Amygdala (tissue), 56 donors: ENCODE measurements around the gene NUP54.

ENCODE experiments used
- DNase-seq, 56 donors: peaks; one replicate each; lab custom pipeline; 2025; lab: John Stamatoyannopoulos, UW

NUP54 gene, protein sequence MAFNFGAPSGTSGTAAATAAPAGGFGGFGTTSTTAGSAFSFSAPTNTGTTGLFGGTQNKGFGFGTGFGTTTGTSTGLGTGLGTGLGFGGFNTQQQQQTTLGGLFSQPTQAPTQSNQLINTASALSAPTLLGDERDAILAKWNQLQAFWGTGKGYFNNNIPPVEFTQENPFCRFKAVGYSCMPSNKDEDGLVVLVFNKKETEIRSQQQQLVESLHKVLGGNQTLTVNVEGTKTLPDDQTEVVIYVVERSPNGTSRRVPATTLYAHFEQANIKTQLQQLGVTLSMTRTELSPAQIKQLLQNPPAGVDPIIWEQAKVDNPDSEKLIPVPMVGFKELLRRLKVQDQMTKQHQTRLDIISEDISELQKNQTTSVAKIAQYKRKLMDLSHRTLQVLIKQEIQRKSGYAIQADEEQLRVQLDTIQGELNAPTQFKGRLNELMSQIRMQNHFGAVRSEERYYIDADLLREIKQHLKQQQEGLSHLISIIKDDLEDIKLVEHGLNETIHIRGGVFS

DNA sequence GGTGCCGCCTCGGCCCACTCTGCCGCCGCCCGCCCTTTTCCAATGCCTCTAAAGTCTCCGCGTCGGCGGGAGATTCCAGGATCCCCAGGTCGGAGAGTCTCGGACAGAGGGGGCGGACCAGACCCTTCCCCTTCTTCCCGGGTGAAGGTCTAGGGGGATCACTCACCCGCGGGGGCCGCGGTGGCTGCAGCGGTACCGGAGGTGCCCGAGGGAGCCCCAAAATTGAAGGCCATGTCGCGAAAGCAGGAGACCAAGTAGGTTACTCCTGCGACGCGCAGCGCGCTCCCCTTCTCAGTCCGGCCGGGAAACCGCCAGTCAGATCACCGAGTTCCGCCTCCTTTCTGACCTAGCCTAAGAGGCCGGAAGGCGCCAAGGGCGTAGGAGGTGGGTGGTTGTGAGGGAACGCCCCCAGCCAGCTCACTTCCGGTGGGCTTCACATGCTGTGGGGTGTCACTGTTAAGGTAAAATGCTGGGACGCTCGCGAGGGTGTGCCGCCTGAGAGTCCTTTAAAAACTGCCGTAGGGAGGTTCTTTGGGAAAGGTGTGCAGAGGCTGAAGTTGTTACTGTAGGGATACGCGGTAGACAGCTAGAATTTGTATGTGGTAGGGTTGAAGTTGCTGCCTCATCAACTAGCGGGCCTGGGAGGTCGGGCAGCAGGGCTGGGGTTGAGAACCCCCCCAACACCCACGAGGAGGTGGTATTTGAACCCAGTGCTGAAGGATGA lies at the start of gene NUP54:
TSS of gene NUP54 (minus strand) at position 256 of the 724 bp plus-strand sequence. CDS start at position 233, 23 bp downstream.
- DNase-seq, result peak; percentile 53 to 96 (median 89)

DNA sequence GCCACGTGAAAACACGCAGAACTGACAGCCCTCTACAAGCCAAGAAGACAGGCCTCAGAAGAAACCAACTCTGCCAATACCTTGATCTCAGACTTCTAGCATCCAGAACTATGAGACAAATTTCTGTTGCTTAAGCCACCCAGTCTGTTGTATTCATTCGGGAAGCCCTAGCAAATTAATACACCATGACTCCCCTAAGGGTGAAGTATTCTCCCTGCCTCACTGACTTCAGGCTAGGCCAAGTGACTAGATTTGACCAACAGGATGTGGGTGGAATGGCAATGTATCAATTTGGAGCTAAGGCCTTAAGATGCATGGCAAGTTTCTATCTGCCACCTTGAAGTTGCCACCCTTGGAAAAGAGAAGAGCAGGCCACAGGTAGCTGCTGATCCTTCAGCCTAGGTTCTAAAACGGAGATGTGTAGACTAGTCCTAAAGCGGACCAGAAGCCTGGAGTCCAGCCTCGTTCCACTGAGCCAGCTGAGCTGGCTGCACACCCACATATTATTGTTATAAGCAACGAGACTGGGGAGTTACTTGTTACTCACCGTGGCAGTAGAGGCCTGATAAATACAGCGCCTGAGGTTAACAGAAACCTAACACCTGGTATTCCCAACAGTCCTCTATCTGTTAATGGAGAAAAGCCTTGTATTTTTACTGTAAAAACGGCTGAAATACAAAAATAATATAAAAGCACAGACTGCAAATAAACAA lies 49.0 kb upstream of the NUP54 start:
- peak in 3 of 56 donors; percentile 9 to 33 (median 12) for DNase-seq

DNA sequence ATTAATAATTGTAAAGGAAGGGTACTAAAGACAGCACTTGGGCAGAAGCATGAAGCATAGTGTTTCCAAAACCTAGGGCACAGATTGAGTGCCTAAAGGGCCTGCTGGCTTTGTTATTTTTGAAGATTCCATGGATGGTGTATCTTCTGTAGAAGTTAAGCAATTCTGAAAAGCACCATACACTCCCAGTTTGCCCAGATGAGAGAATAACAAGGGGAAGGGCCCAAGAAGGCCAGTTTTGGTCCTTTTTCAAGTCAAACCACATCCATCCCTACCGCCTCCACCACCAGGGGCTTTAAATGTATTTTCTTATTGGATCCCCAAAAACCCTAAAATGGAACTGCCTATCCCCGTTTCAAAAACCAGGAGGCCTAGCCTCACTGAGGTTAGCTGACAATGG lies 48.2 kb upstream of the NUP54 start:
- DNase-seq, result no peak

DNA sequence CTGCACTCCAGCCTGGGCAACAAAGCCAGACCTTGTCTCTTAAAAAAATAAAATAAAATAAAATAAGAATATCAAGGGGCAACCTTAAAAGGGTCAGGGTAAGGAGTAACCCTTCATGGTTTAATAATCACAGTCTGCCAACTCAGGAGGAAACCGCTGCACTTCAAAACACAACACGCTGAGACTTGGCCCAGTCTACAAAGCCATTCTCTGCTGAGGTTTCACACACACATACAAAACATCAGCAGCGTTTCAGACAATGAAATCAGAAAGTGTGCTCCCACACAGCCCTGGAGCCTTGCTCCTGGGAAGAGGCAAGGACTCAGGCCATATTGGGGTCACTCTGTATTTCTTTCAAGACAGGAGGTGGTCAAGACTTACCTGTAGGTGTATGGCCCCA lies 47.1 kb upstream of the NUP54 start:
- no peak for DNase-seq

DNA sequence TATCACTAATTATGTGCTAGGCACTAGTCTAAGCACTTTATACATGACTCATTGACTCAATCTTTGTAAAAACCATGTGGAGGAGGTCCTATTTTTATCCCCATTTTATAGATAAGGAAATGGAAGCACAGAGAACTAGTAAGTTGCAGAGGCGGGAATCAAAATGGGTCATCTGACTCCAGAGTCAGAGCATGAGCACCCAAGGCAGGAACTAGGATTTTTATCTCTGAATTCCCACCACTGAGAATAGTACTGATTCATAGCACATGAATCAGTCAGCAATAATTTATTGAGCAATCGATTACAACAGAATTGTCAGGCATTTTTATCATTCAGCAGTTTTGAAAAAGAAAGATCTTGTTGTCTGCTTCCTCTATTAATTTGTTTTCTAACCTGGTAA lies 46.1 kb upstream of the NUP54 start:
- no peak for DNase-seq

DNA sequence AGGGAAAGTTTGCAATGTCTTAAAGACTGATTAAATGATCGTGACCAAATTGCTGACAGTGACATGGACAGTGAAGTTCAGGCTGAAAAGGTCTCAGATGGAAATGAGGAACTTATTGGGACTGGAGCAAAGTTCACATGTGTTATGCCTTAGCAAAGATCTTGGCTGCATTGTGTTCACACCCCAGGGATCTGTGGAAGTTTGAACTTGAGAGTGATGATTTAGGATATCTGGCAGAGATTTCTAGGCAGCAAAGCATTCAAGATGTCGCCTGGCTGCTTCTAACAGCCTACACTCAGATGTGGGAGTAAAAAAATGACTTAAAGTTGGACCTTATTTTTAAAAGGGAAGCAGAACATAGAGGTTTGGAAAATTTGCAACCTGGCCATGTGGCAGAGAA lies 44.0 kb upstream of the NUP54 start:
- no peak for DNase-seq

DNA sequence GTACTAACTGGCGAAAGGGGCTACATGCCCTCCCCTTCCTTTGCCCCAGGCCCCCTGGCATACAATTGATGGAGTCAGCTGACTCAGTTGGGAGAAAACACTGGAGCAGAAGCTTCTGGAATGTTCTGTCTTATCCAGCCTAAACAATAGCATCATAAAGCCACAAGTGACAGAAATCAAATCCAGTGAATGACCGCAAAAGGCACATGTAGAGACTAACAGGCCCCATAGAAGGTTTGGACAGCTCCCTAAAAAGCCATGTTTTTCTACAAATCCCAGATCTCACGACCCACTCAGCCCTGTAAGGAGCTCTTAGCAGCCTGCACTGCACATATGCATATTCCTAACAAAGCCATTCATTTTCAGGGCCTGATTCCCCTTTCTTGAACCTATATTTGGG lies 40.4 kb upstream of the NUP54 start:
- peak in 1 of 56 donors; percentile 33 for DNase-seq

DNA sequence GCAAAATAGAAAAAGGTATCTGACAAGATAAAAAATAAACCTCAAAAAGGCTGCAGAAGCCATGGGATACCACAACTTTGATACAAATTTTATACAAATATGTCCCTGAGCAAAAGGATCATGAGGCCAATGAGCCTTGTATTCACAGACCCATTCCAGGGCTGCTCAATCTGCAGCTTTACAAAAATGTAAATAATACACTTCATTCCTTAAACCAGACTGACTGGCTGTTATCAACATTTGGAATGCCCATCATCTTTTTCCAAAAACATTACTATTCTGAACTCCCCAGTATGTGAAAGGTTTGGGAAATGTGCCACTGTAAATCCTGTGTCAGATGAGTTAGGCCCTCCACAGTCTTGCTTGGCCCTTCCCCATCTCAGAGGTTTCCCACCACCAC lies 40.0 kb upstream of the NUP54 start:
- DNase-seq, result no peak

DNA sequence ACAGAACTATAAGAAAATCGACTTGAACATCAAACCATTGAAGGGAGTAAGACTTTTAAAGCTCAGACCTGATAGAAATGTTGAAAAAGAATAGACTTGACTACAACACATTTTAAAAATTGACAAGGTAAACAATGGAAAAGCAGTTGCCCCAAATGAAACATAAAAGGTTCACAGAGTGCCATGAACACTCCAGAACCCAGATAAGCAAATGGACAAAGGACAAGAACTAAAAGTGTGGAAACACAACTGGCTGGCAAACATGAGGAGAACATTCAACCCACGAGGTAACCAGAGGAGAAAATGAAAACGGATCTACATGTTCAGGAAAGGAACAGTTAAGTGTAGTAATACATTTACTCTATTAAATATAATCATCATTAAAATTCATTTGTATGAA lies 39.0 kb upstream of the NUP54 start:
- no peak for DNase-seq

DNA sequence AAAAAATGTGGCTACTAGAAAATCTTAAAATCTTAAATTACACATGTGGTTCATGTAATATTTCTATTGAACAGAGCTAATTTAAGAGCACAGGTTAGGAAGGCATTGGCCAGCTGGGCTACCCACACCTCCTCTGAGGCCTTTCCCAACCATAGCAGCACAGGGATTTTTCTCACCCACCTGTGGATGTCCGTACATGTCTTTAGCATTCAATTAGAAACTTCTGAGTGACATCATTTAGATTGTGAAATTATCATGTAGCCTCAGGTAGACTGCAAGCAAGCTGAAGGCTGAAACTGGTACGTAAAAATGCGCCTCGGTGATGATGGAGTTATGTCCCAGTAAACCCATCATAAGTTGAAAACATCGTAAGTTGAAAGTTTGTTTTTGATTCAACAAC lies 34.3 kb upstream of the NUP54 start:
- no peak for DNase-seq

DNA sequence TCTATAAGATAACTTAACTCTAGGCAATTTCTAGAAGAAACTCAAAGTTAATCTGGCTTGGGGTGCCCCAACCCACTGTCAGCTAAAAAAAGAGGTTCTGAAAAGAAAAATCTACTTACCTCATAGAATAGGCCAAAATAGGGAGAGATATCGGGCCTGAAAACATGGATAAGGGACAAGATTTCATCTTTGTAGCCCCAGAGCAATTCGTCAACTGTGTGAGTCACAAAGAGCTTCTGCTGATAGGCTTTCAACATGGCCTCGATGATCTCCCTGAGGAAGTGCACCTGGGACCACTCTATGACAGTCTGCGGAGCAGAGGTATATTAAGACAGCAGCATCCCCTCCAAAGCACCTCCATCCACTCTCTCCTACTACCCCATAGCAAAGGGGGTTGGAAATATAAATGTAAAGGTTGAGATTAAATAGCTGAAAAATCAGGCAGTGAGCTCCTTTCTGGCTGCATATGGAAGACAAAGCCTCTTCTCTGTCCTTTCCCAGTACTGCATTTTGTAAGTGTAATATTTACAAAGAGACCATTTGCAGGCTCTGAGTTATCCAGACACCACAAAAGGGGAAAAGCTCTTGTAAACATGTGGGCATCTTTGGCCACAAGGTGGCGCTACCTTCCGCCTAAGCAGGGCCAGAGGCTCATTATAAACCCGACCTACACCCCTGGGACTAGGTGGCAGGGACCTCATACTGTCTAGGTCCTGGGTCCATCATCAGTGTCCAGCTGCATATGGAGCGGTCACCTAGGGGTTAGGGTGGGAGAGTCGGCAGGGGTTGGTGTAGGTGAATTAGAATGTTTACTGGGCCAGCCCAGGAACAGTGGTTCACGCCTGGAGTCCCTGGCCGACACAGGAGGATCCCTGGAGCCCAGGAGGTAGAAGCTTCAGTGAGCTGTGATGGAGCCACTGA lies 31.5 kb upstream of the NUP54 start:
- DNase-seq, result peak in 55 of 56 donors; percentile 3 to 96 (median 65)

DNA sequence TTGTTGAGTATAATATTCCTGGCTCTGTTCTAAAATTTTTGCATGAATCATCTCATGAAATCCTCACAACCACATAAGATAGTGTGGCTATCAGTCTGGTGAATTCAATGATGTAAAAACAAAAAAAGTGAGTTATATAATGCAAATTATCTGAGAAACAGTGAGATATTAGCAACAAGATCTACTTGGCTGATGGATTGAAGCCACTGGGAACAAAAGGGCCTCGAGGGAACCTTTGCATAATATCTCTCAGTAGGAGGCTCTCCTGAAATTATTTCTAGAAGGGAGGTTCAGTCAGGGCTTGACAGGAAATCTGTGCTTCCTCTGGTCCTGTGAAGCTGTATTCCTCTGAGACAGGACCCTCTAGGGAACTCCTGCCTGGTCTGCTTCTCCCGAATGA lies 30.1 kb upstream of the NUP54 start:
- no peak for DNase-seq

DNA sequence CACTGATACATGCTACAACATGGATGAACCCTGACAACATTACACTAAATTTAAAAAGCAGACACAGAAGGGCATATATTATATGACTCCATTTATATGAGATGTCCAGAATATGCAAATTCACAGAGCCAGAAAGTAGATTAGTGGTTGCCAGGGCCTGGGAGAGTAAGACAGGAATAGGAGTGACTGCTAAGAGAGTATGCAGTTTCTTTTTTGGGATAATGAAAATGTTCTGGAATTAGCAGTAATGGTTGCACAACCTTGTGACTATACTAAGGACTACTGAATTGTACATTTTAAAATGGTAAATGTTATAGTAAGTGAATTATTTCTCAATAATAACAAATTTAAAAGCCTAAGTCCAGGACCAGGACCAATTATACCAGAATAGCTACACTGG lies 29.5 kb upstream of the NUP54 start:
- DNase-seq, result no peak

DNA sequence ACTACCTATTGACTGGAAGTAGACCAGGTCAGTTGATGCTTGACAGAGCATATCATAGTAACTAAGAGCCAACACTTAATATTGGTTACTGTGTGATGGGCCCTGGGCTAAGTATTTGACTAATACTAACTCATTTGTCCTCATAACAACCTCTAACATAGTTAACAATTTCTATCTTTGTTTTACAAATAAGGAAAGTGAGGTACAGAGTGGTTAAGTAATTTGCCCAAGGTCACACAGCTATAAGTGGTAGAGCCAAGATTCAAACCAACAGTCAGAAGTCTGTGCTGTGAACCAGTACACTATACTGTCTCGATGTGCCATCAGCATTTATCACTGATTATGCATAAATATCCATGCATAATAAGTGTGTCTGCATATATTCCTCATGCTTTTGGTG lies 27.1 kb upstream of the NUP54 start:
- no peak for DNase-seq

DNA sequence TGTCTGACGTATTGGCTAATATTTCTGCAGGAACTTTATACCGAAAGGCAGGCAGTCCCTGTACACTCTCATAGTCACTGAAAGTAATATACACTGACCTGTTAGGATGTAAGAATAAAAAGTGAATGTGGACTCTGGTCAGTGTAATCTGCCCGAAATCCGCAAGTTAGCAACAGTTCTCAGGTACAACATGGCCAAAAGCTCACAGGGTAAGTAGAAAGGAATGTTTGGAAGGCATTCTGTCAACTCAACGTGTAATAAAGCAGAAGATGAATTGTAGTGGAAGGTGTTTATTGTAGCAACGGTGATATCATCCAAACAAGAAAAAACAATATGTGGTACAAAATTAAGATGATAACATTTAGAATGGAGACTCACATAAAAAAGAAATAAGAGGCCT lies 26.0 kb upstream of the NUP54 start:
- no peak for DNase-seq

DNA sequence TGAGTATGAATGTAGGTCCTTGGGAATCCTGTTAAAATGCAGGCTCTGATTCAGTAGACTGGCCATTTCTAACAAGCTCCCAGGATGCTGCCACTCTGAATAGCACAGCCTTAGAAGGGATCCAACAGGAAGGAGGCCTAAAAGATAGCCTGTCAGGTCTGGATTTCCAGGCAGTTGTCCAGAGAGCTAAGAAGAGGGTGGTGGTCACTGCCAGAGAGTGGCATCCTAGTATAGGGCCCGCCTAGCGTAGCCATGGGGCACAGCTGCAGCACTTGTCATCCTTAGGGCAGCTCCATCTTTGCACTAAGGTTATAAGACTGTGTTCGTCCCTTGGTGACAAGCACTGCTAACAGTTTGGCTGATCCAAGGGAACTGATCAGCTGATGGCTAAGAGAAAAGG lies 20.5 kb upstream of the NUP54 start:
- no peak for DNase-seq

DNA sequence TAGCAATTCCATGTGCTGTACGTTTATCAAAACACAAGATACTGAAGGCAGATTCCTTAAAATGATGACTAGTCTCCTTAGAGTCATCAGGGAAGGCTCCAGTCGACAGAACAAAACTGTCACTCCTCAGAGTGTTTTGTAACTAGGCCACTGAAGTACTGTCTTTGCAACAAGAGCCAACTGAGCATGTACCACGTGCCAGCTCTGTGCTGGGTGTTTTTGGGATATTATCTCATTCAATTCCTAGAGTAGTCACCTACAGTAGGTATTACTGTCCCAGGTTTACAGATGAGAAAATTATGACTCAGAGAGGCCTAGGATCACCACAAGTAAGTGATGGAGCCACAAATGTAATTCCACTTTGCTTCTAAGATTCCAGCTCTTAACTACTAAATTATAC lies 18.3 kb upstream of the NUP54 start:
- no peak for DNase-seq

DNA sequence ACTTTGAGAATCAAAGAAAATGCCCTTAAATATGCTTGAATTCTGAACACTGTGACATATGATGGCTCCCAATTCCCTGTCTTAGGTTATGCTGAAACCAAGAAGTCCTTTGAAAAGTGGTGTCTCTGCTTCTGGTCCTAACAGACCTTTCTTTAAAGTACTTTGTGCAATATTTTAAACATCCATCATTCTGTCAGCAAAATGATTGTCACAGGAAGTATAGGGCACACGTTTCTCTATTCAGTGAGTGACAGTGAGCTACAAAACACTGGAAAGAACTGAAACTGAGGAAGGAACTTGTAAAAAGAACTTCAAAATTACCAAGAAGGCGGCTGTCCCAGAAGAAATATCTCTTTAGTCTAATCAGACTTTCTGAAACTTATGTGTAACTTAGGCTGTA lies 12.2 kb upstream of the NUP54 start:
- DNase-seq, result no peak

DNA sequence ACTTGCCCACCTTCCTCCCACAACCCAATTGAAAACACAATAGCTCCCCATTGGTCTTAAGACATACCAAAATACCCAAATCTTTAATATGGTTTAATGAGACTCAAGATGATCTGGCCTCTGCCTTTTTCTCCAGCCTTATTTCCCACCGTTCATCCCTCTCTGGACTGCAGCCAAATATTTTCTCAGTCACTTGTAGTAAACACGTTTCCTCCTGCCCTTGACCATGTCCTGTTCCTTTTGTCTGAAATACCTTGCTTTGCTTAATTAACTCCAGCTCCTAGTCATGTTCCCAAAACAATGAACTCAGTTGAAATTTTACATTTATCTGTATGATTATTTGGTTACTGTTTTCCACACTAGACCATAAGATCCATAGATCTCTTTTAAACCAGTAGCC lies 8.4 kb upstream of the NUP54 start:
- DNase-seq, result no peak

DNA sequence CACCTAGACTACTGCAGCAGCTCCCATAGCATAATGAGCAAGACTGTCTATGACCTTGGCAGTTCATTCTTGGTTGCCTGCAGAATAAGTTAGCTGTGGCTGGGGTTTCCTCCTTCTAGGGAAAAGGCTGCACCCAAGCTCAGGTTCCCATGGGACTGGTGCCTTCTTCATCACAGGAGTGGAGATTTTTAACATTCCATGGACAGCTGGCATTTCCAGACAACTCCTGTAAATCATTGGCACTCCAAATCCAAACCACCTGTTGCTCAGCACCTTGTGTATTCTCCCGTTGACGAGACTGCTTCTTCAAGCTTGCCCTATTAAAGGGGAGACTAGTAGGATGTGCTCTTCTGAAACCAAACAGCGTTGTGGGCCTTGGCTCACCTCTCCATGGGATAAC lies 7.8 kb upstream of the NUP54 start:
- DNase-seq, result no peak
